Lower leg skin (tissue), 4 donors: ENCODE measurements around the gene CXCL12. TPM values are rescaled to one million over a fixed set of nuclear protein-coding genes. Genes with fewer than 3 reads are reported as not detected.

Experiments used
- DNase-seq, 2 donors: peaks; one replicate each; pipeline ENCODE4 v3.0.0-alpha.2; 2019; ENCODE audit warnings: low spot score in 2 of 2
- H3K4me3 ChIP-seq: fragments of 200-600 bp; sonication (generic); 2 replicates; pipeline ENCODE4 v1.5.1; 2017; ENCODE audit warnings: mild to moderate bottlenecking, low read depth; ENCODE audit not compliant: poor library complexity, severe bottlenecking
- CTCF ChIP-seq, 3 donors: fragments of 450-650 bp; IDR thresholded peaks; one replicate each; pipeline ENCODE4 v1.5.1; 2016; ENCODE audit warnings: antibody characterized with exemption in 3 of 3, mild to moderate bottlenecking in 3 of 3, moderate library complexity in 2 of 3
- POLR2A ChIP-seq, 2 donors: fragments of 450-650 bp; IDR thresholded peaks; one replicate each; pipeline ENCODE4 v1.6.1; 2016 to 2017; ENCODE audit warnings: antibody characterized with exemption in 2 of 2, mild to moderate bottlenecking in 1 of 2, moderate library complexity in 1 of 2
- WGBS, 2 donors: methylation state at CpG; one replicate each; pipeline ENCODE4 v1.1.5; 2018; 5-methylcytosine and 5-hydroxymethylcytosine counted together
- intact Hi-C: fragments of 100-400 bp; cut with DNase I; formaldehyde crosslinking; loops from one replicate; pipeline ENCODE4 v1.15.0; 2023; ENCODE audit warnings: low total_unique reads
- total RNA-seq, 4 donors: library from RNA; depleted of rRNA; stranded (reverse); fragments of >200 nt; gene quantifications; one replicate each; pipeline ENCODE4 v1.1.0, GENCODE V29; 2016

The CXCL12 gene
- total RNA-seq, 4 donors from 2014 or later = 4.9 to 36.2 (median 21.1) TPM

- intact Hi-C loops = no loop called here
- no peak overlapping the region for H3K4me3 ChIP-seq
- WGBS, 2 donors = 71 to 81% methylated on average over 13 of the region's 13 CpGs
- TF ChIP-seq CTCF (IDR thresholded peaks at IDR 0.05) (no peak), POLR2A (IDR thresholded peaks at IDR 0.05) (no peak)
- no peak for DNase-seq
Measured at GRCh38 chr10:44424957-44425356, 40.1 kb upstream of the CXCL12 start.

- no peak for TF ChIP-seq POLR2A (IDR thresholded peaks at IDR 0.05)
- TF ChIP-seq CTCF (IDR thresholded peaks at IDR 0.05) = no peak
- DNase-seq = peak in 1 of 2 donors; percentile 59
- intact Hi-C loops = no loop called here
- no peak overlapping the region for H3K4me3 ChIP-seq
- WGBS, 2 donors = 88 to 93% methylated on average over 5 of the region's 5 CpGs
Measured at GRCh38 chr10:44424298-44424697, 39.4 kb upstream of the CXCL12 start.

- TF ChIP-seq CTCF (IDR thresholded peaks at IDR 0.05) (no peak), POLR2A (IDR thresholded peaks at IDR 0.05) (no peak)
- intact Hi-C loops = no loop called here
- 40 to 51% methylated on average over 8 of the region's 8 CpGs for whole genome bisulfite sequencing, 2 donors
- no peak overlapping the region for H3K4me3 ChIP-seq
- no peak for DNase-seq
Measured at GRCh38 chr10:44422570-44423101, 37.7 kb upstream of the CXCL12 start.

GRCh38 chr10:44422153-44422552 lies 37.3 kb upstream of the CXCL12 start:
- TF ChIP-seq POLR2A (IDR thresholded peaks at IDR 0.05) (no peak), CTCF (IDR thresholded peaks at IDR 0.05) (no peak)
- intact Hi-C loops = no loop called here
- WGBS, 2 donors = 76 to 77% methylated on average over 2 of the region's 2 CpGs

GRCh38 chr10:44419790-44420549 lies 35.1 kb upstream of the CXCL12 start:
- WGBS, 2 donors = 46 to 68% methylated on average over 2 of the region's 2 CpGs

More at GRCh38 chr10:44422153-44422552, 37.3 kb upstream of the CXCL12 start:
- peak in 1 of 2 donors; percentile 53 for DNase-seq
- no peak overlapping the region for H3K4me3 ChIP-seq

More at GRCh38 chr10:44419790-44420549, 35.1 kb upstream of the CXCL12 start:
- no peak overlapping the region for H3K4me3 ChIP-seq
- intact Hi-C loops = no loop called here
- DNase-seq = no peak
- TF ChIP-seq POLR2A (IDR thresholded peaks at IDR 0.05) = no peak
- no peak for TF ChIP-seq CTCF (IDR thresholded peaks at IDR 0.05)
